Choroid plexus epithelial cell (primary cell): Measurements from ENCODE around the gene ANXA2.
"Not testable (repeated sequence)": the region's sequence is repeated elsewhere in the genome, so short reads cannot be mapped to it uniquely, and the experiment has no call there.

Experiments used
- DNase-seq: peaks from one replicate; pipeline ENCODE4 v3.0.0-alpha.2; 2010; ENCODE audit warnings: low read depth
- H3K4me3 ChIP-seq: 2 replicates; pipeline ENCODE4 v1.5.1; 2011; ENCODE audit warnings: low read depth, mild to moderate bottlenecking, control low read depth, low read length, moderate library complexity
- CTCF ChIP-seq: conservative IDR thresholded peaks from 2 replicates; pipeline ENCODE4 v1.5.1; 2011; ENCODE audit warnings: low read depth, mild to moderate bottlenecking, control low read depth, inconsistent platforms, low read length, moderate library complexity

ANXA2 gene

GRCh38 chr15:60411774-60412425 is 14.1 kb upstream of the ANXA2 start:
- no peak for TF ChIP-seq CTCF
- no peak for DNase-seq
- no peak overlapping the region for H3K4me3 ChIP-seq

- not testable (repeated sequence) for DNase-seq, H3K4me3 ChIP-seq
Measured at GRCh38 chr15:60410350-60410749, 12.6 kb upstream of the ANXA2 start.

GRCh38 chr15:60408463-60408981 is 10.7 kb upstream of the ANXA2 start:
- peak; percentile 77 for DNase-seq
- TF ChIP-seq CTCF, result no peak
- H3K4me3 ChIP-seq, result no peak overlapping the region

- H3K4me3 ChIP-seq, result no peak overlapping the region
- peak; percentile 77 for DNase-seq
- no peak for TF ChIP-seq CTCF
Measured at GRCh38 chr15:60407415-60407805, 9.6 kb upstream of the ANXA2 start.

- H3K4me3 ChIP-seq, result no peak overlapping the region
- no peak for TF ChIP-seq CTCF
- DNase-seq, result no peak
Measured at GRCh38 chr15:60406513-60407414, 9.0 kb upstream of the ANXA2 start.

- no peak overlapping the region for H3K4me3 ChIP-seq
- TF ChIP-seq CTCF, result no peak
Measured at GRCh38 chr15:60405399-60405798, 7.6 kb upstream of the ANXA2 start.

GRCh38 chr15:60404351-60404750 is 6.6 kb upstream of the ANXA2 start:
- not testable (repeated sequence) for H3K4me3 ChIP-seq, DNase-seq

More at GRCh38 chr15:60405399-60405798, 7.6 kb upstream of the ANXA2 start:
- no peak for DNase-seq

GRCh38 chr15:60400944-60401343 is 3.2 kb upstream of the ANXA2 start:
- no peak overlapping the region for H3K4me3 ChIP-seq
- DNase-seq, result no peak
- TF ChIP-seq CTCF, result no peak
